Astrocyte (in vitro differentiated cells and primary cell): ENCODE measurements around the gene KCNK6. TPM values are rescaled to one million over a fixed set of nuclear protein-coding genes. Genes with fewer than 3 reads are reported as not detected.

ENCODE experiments used
- DNase-seq: peaks from one replicate; pipeline ENCODE4 v3.0.0-alpha.2; 2010; ENCODE audit warnings: low read depth
- FAIRE-seq: peaks from 2 replicates; lab custom pipeline; 2011; peaks lifted over from hg19 to GRCh38; lab: Jason Lieb, UNC
- H2AFZ ChIP-seq: 2 replicates; pipeline ENCODE4 v1.6.0; 2012; ENCODE audit warnings: low read depth, low read length, inconsistent platforms
- H3K27ac ChIP-seq: 2 replicates; pipeline ENCODE4 v1.5.1; 2011; ENCODE audit warnings: low read depth, low read length, inconsistent platforms
- H3K27me3 ChIP-seq: 2 replicates; pipeline ENCODE4 v1.6.0; 2011; ENCODE audit warnings: low read length, inconsistent platforms; ENCODE audit not compliant: insufficient read depth
- H3K36me3 ChIP-seq: 2 replicates; pipeline ENCODE4 v1.5.1; 2011; ENCODE audit warnings: low read length, inconsistent platforms; ENCODE audit not compliant: insufficient read depth
- H3K4me1 ChIP-seq: 2 replicates; pipeline ENCODE4 v1.5.1; 2011; ENCODE audit warnings: low read length, inconsistent platforms; ENCODE audit not compliant: insufficient read depth
- H3K4me2 ChIP-seq: 2 replicates; pipeline ENCODE4 v1.6.0; 2012; ENCODE audit warnings: low read length, inconsistent platforms
- H3K4me3 ChIP-seq: 2 replicates; pipeline ENCODE4 v1.5.1; 2011; ENCODE audit warnings: low read depth, mild to moderate bottlenecking, low read length, inconsistent platforms; ENCODE audit not compliant: insufficient read depth
- H3K79me2 ChIP-seq: 2 replicates; pipeline ENCODE4 v1.6.0; 2012; ENCODE audit warnings: mild to moderate bottlenecking, low read length, inconsistent platforms; ENCODE audit not compliant: insufficient read depth
- H3K9ac ChIP-seq: 2 replicates; pipeline ENCODE4 v1.6.0; 2012; ENCODE audit warnings: mild to moderate bottlenecking, low read length, inconsistent platforms
- H3K9me3 ChIP-seq: 2 replicates; pipeline ENCODE4 v1.5.1; 2012; ENCODE audit warnings: low read depth, mild to moderate bottlenecking, low read length, inconsistent platforms; ENCODE audit not compliant: insufficient read depth
- H4K20me1 ChIP-seq: 2 replicates; pipeline ENCODE4 v1.6.0; 2012; ENCODE audit warnings: low read length, inconsistent platforms; ENCODE audit not compliant: insufficient read depth
- H3K27ac Mint-ChIP-seq: one replicate; pipeline ENCODE4 v1.8.0; 2021; ENCODE audit warnings: mild to moderate bottlenecking, mixed read lengths; ENCODE audit not compliant: unreplicated experiment
- H3K27me3 Mint-ChIP-seq: one replicate; pipeline ENCODE4 v1.8.0; 2021; ENCODE audit warnings: low read depth, mixed read lengths; ENCODE audit not compliant: unreplicated experiment
- H3K36me3 Mint-ChIP-seq: one replicate; pipeline ENCODE4 v1.8.0; 2021; ENCODE audit warnings: low read depth, mixed read lengths; ENCODE audit not compliant: unreplicated experiment
- H3K4me1 Mint-ChIP-seq: one replicate; pipeline ENCODE4 v1.8.0; 2021; ENCODE audit warnings: low read depth, mixed read lengths; ENCODE audit not compliant: unreplicated experiment
- H3K4me3 Mint-ChIP-seq: one replicate; pipeline ENCODE4 v1.8.0; 2021; ENCODE audit warnings: mild to moderate bottlenecking, moderate library complexity, mixed read lengths; ENCODE audit not compliant: unreplicated experiment
- H3K9me3 Mint-ChIP-seq: one replicate; pipeline ENCODE4 v1.8.0; 2021; ENCODE audit warnings: mild to moderate bottlenecking, mixed read lengths; ENCODE audit not compliant: unreplicated experiment
- EZH2 ChIP-seq: IDR thresholded peaks from 2 replicates; pipeline ENCODE4 v1.6.1; 2012; ENCODE audit warnings: mild to moderate bottlenecking, low read length, inconsistent platforms; ENCODE audit not compliant: insufficient read depth
- total RNA-seq: library from RNA; stranded (reverse); gene quantifications from 2 replicates; pipeline ENCODE4 v1.2.1, GENCODE V29; 2021
- TF ChIP-seq, protein P1 (sequence below): IDR thresholded peaks from 2 replicates; pipeline ENCODE4 v1.5.1; 2011; ENCODE audit warnings: low read depth, mild to moderate bottlenecking, inconsistent platforms, low read length, moderate library complexity; ENCODE audit not compliant: insufficient read depth

KCNK6 gene
- total RNA-seq, 1 donor from 2014 or later = 8.6 TPM

DNA sequence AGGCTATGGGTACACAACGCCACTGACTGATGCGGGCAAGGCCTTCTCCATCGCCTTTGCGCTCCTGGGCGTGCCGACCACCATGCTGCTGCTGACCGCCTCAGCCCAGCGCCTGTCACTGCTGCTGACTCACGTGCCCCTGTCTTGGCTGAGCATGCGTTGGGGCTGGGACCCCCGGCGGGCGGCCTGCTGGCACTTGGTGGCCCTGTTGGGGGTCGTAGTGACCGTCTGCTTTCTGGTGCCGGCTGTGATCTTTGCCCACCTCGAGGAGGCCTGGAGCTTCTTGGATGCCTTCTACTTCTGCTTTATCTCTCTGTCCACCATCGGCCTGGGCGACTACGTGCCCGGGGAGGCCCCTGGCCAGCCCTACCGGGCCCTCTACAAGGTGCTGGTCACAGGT lies 6.9 kb downstream of the KCNK6 start:
- no peak for FAIRE-seq
- no peak overlapping the region for H3K27ac Mint-ChIP-seq
- no peak overlapping the region for H3K4me3 Mint-ChIP-seq

DNA sequence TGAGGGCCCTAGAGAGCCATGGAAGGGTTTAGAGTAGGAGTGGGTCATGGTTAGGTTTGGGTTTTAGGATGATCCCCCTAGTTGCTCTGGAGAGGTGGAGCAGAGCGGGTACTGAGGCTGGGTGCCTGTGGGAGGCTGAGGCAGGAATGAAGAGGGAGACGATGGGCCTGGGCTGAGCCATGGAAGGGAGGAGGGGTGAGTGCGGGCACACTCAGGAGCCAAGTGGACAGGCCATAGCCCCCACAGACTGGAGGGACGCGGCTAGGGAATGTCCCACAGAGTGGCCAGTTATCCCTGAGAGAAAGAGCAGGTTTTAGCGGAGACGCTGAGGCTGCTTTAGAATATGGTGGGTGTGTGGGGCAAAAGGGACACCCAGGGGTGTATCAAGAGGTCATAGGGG lies 10.0 kb downstream of the KCNK6 start:
- H3K4me1 ChIP-seq = no peaks in the 10 kb centered on the region
- no peaks in the 10 kb centered on the region for H3K27me3 ChIP-seq
- no peak overlapping the region for H3K4me2 ChIP-seq
- Mint-ChIP-seq H3K27ac (no peak overlapping the region), H3K4me3 (no peak overlapping the region), H3K9me3 (peaks cover 2% of the 10 kb centered on the region), H3K36me3 (peaks cover 18% of the 10 kb centered on the region), H3K4me1 (no peaks in the 10 kb centered on the region), H3K27me3 (peaks cover 9% of the 10 kb centered on the region)
- no peaks in the 10 kb centered on the region for H3K9me3 ChIP-seq
- no peaks in the 10 kb centered on the region for H3K79me2 ChIP-seq
- TF ChIP-seq EZH2 = no peak
- TF ChIP-seq, protein P1, sequence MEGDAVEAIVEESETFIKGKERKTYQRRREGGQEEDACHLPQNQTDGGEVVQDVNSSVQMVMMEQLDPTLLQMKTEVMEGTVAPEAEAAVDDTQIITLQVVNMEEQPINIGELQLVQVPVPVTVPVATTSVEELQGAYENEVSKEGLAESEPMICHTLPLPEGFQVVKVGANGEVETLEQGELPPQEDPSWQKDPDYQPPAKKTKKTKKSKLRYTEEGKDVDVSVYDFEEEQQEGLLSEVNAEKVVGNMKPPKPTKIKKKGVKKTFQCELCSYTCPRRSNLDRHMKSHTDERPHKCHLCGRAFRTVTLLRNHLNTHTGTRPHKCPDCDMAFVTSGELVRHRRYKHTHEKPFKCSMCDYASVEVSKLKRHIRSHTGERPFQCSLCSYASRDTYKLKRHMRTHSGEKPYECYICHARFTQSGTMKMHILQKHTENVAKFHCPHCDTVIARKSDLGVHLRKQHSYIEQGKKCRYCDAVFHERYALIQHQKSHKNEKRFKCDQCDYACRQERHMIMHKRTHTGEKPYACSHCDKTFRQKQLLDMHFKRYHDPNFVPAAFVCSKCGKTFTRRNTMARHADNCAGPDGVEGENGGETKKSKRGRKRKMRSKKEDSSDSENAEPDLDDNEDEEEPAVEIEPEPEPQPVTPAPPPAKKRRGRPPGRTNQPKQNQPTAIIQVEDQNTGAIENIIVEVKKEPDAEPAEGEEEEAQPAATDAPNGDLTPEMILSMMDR = no peak
- H3K27ac ChIP-seq = no peak overlapping the region
- FAIRE-seq = no peak
- no peak overlapping the region for H3K4me3 ChIP-seq
- H2AFZ ChIP-seq = no peak overlapping the region
- H3K9ac ChIP-seq = no peak overlapping the region
- H3K36me3 ChIP-seq = no peaks in the 10 kb centered on the region
- DNase-seq = no peak
- H4K20me1 ChIP-seq = no peaks in the 10 kb centered on the region

More for the DNA sequence above, 6.9 kb downstream of the KCNK6 start:
- Histone ChIP-seq H3K9ac (no peak overlapping the region), H3K79me2 (no peaks in the 10 kb centered on the region), H3K4me1 (no peaks in the 10 kb centered on the region), H2AFZ (no peak overlapping the region), H4K20me1 (no peaks in the 10 kb centered on the region), H3K4me2 (no peak overlapping the region), H3K27ac (no peak overlapping the region), H3K27me3 (no peaks in the 10 kb centered on the region), H3K36me3 (no peaks in the 10 kb centered on the region), H3K4me3 (no peak overlapping the region), H3K9me3 (no peaks in the 10 kb centered on the region)
- Mint-ChIP-seq H3K4me1 (no peaks in the 10 kb centered on the region), H3K36me3 (peaks cover 18% of the 10 kb centered on the region), H3K9me3 (peaks cover 2% of the 10 kb centered on the region), H3K27me3 (peaks cover 9% of the 10 kb centered on the region)
- TF ChIP-seq, protein P1 = no peak
- TF ChIP-seq EZH2 = no peak
- DNase-seq = no peak

DNA sequence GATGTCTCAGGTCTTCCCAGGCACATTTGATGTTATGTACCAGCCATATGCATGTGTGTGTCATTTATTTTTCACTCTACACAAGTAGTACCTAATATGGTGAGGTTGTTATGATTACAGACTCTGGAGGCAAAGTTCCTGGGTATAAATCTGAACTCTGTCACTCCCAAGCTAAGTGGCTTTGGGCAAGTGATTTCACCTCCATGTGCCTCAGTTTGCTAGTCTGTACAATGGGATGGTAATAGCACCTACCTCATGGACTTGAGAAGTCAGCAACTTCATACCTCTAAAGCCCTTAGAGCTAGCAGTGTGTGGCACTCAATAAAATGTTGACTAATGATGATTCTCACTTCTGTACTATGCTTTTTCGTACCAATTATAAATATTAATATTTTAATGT lies 12.1 kb downstream of the KCNK6 start:
- Mint-ChIP-seq H3K36me3 (peaks cover 8% of the 10 kb centered on the region), H3K4me1 (no peaks in the 10 kb centered on the region), H3K9me3 (no peaks in the 10 kb centered on the region), H3K27me3 (peaks cover 6% of the 10 kb centered on the region), H3K4me3 (no peak overlapping the region), H3K27ac (no peak overlapping the region)
- Histone ChIP-seq H3K79me2 (no peaks in the 10 kb centered on the region), H3K27ac (no peak overlapping the region), H3K4me1 (no peaks in the 10 kb centered on the region), H3K4me3 (no peak overlapping the region), H3K9me3 (no peaks in the 10 kb centered on the region), H3K27me3 (no peaks in the 10 kb centered on the region), H3K4me2 (no peak overlapping the region), H2AFZ (no peak overlapping the region), H4K20me1 (no peaks in the 10 kb centered on the region), H3K36me3 (no peaks in the 10 kb centered on the region), H3K9ac (no peak overlapping the region)
- FAIRE-seq (no peak), DNase-seq (no peak)
- TF ChIP-seq, protein P1 = no peak
- no peak for TF ChIP-seq EZH2
